HG02588 (cell line): Measurements from ENCODE around the gene ZNF814.
"Not testable (repeated sequence)": the region's sequence is repeated elsewhere in the genome, so short reads cannot be mapped to it uniquely, and the experiment has no call there.

Source experiments
- ATAC-seq: cut with Tn5 transposase; IDR thresholded peaks from one replicate; pipeline ENCODE4 v1.9.1; 2021; ENCODE audit warnings: mild to moderate bottlenecking, moderate library complexity; ENCODE audit not compliant: unreplicated experiment

The ZNF814 gene

DNA sequence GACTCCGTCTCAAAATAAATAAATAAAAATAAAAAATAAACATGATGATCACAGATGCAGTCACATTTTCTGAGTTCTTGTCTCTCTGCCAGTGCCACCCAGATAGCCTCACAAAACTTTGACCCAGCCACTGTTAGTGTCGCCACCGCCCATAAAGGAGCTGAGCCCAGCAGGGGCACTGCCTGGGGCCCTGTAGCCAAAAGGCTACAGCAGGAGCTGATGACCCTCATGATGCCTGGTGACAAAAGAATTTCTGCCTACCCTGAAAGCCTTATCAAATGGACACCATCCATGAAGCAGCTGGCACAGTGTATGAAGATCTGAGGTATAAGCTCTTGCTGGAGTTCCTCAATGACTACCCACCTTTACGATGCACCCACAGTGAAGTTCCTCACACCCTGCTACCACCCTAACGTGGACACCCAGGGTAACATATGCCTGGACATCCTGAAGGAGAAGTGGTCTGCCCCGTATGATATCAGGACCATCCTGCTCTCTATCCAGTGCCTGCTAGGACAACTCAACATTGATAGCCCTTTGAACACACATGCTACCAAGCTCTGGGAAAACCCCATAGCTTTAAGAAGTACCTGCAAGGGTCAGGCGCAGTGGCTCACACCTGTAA lies 20.9 kb downstream of the ZNF814 start:
- ATAC-seq, result no peak

- not testable (repeated sequence) for ATAC-seq
Measured at GRCh38 chr19:57862351-57862750, 26.5 kb downstream of the ZNF814 start.

GRCh38 chr19:57854117-57854516 lies 34.7 kb downstream of the ZNF814 start:
- ATAC-seq, result not testable (repeated sequence)

DNA sequence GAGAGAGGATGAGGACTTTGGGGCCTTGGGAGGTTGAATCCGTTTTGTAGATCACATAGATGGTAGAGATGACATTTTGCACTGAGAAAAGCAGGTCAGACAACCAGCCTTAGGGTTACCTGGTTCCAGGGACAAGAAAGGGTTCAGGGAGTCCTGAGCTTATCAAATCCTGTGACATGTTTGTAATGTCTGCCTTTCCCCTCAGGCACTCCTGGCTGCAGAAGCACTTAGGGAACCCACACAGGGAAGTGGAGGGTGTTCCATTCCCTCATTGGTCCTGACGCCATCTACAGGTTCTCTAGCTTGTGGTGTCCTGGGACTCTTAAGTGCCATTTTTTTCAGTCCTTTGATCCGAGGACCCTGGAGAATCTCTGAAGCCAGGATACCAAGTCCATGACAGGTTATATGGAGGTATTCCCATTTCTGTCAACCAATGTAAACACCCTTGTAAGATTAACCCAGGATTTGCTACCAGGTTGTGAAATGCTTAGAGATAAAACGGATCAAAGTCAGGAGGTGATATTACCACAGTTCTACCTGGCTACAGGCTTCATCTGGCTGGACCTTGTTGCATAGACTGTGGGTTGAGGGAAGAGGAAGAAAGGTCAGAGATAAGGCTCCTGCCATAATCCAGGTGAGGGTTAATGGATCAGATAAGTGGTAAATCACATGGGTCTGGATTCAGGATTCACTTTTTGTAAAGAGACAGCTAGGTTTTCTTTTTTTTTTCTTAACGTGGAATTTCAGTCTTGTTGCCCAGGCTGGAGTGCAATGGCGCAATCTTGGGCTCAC lies 36.8 kb downstream of the ZNF814 start:
- ATAC-seq, result not testable (repeated sequence)

- no peak for ATAC-seq
Measured at GRCh38 chr19:57850553-57851017, 38.3 kb downstream of the ZNF814 start.

- peak; percentile 91 for ATAC-seq
Measured at GRCh38 chr19:57849666-57850473, 39.0 kb downstream of the ZNF814 start, which contains the start of gene ZNF587. Gene ZNF587 (plus strand): TSS chr19:57849859. CDS start chr19:57850039, 180 bp downstream.

DNA sequence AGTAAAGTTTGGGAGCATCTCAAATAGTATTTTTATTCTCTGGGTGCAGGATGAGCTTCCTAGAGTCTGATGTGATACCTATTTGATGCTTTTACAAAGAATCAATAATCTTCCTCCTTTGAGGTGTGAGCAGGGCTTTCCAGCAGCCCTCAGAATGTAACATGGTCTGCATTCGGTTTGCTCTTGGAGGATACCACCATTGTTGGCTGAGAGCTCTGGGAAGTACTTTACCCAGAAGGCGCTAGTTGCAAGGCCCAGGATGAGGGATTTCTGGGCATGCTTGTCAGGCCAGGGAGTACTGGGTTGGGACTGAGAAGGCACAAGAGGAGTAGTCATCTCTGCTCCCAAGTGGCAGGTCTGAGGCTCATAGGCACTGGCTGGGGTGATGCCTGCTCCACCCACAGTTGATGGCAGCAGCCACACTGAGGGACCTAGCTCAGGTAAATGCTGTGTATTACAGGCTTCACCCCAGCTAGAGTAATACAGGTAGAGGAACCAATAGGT lies 39.6 kb downstream of the ZNF814 start:
- ATAC-seq, result peak; percentile 28

DNA sequence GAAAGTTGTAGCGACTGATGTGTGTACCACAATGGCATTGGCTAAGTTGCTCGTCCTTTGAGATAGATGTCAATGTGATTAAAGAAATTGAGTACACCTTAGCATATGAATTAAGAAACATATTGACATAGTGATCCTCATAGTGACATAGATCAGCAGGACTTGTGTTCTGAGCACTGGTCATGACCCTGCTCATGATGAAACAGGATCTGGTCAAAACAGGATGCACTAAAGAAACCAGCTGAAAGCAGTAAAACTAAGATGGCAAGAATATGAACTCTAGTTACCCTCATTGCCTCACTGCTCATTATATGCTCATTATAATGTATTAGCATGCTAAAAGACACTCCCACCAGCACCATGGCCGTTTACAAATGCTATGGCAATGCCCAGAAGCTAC lies 41.7 kb downstream of the ZNF814 start:
- not testable (repeated sequence) for ATAC-seq

GRCh38 chr19:57841122-57841763 lies 47.6 kb downstream of the ZNF814 start:
- ATAC-seq, result no peak

DNA sequence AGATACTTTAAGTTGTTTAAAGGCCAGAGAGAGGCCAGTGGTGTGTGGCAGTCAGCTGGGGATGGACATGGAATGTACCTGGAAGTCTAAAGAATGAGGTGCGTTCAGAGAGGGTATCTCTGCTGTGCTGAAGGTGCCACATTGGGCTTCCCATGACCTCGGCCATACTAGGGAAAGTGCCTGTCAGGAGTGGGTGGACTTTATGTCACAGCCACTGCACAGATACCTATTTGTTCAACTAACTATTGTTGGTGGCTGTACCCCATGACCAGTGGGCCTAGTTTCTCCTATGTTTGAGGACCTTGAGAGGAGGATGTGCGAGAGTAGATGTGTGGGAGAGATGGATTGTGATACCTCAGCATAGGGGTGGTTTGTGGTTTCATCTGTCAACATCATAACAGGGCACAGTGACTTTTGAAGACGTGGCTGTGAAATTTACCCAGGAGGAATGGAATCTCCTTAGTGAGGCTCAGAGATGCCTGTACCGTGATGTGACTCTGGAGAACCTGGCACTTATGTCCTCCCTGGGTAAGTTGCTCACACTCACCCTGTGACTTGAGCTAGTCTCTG lies 50.1 kb downstream of the ZNF814 start:
- not testable (repeated sequence) for ATAC-seq

- not testable (repeated sequence) for ATAC-seq
Measured at GRCh38 chr19:57836991-57837390, 51.8 kb downstream of the ZNF814 start.

DNA sequence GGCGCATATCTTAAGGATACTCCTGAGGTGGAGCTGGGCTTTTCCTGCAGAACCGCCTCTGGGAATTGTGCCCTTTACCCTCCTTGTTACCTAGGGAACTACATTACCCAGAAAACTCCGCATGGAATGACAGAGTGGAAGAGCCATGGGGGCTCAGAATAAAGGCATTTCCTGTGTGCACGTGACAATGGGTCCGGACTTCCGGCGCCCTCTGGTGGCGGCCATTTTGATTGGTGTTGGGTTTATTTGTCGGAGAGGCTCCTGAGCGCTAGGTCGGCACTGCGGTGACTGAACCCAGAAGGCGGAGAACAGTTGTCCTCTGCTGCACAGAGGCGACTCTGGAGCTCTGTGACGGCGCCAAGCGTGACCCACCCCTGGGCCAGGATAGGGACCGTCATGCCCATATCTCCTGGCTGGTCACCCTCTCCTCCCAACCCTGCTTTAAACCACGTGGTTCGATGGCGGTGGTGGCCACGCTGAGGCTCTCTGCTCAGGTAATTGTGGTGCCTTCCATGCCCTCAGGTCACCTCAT lies 58.7 kb downstream of the ZNF814 start, which contains the start of gene ZNF587B:
ZNF587B (plus strand) TSS at position 229 of the 532 bp plus-strand sequence; CDS start at position 459, 230 bp downstream.
- ATAC-seq, result no peak

- ATAC-seq, result no peak
Measured at GRCh38 chr19:57829316-57829715, 59.5 kb downstream of the ZNF814 start.

DNA sequence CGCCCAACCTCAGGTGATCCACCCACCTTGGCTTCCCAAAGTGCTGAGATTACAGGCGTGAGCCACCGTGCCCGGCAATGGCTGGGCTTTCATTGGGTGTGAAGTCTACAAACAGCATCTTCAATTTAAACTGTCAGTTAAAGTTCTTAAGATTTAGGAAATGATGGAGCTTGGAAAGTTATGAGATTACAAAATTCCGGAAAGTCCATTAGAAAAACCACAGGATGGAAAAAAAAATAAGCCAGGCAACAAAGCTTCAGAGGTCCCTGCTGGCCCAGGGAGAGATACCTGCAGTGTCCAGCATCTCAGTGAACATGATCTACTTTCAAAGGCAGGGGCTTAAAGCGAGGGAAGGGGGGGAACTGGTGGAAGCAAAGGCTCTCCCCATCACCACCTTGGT lies 63.3 kb downstream of the ZNF814 start:
- ATAC-seq, result no peak

- ATAC-seq, result not testable (repeated sequence)
Measured at GRCh38 chr19:57823608-57824007, 65.2 kb downstream of the ZNF814 start.

DNA sequence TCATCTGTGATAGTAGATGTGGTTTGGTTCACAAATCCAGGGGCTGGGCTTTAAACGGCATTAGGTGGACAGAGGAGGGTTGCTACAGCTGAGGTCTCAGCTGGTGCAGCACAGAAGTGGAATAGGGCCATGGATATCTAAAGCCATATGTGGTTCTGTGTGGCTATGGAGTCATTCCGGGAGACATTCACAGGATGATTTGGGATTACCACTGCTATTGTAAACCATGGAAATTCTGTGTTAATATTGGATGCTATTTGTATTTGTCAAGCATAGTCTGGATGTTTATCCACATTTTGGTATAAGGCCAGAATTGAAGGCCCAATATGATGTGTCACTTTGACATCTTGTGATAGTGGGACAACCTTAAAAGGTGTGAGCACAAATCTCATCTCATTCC lies 65.7 kb downstream of the ZNF814 start:
- not testable (repeated sequence) for ATAC-seq

GRCh38 chr19:57821501-57821900 lies 67.3 kb downstream of the ZNF814 start:
- ATAC-seq, result not testable (repeated sequence)

DNA sequence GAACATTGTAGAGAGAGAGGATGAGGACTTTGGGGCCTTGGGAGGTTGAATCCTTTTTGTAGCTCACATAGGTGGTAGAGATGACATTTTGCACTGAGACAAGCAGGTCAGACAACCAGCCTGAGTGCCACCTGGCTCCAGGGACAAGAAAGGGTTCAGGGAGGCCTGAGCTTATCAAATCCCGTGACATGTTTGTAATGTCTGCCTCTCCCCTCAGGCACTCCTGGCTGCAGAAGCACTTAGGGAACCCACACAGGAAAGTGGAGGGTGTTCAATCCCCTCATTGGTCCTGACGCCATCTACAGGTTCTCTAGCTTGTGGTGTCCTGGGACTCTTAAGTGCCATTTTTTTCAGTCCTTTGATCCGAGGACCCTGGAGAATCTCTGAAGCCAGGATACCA lies 67.7 kb downstream of the ZNF814 start:
- not testable (repeated sequence) for ATAC-seq

DNA sequence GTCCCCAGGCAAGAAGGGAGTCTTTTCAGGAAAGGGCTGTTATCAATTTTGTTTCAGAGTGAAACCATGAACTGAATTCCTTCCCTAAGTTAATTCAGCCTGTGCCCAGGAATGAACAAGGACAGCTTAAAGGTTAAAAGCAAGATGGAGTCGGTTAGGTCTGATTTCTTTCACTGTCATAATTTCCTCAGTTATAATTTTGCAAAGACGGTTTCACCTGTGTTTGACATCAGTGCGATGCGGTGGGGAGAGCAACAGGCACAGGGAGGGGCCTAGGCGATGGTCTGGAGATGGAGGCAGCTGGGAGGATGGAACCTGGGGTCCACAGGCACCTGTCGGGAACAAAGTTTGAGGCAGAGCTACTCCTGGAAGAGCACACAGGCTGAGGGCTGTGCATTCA lies 68.2 kb downstream of the ZNF814 start:
- no peak for ATAC-seq
